ENCODE measurements around the gene KRTAP19-8. TPM values are rescaled to one million over a fixed set of nuclear protein-coding genes. Genes with fewer than 3 reads are reported as not detected.

KRTAP19-8 gene
- total RNA-seq, 6 experiments from 2014 or later, result not detected

GRCh38 chr21:31041295-31042079 is 3.2 kb upstream of the KRTAP19-8 start:
- no peak for DNase-seq
- Histone ChIP-seq H3K36me3 (no peaks in the 10 kb centered on the region), H3K27ac (no peak overlapping the region), H3K27me3 (no peaks in the 10 kb centered on the region), H3K9me3 (no peaks in the 10 kb centered on the region), H3K4me1 (no peaks in the 10 kb centered on the region), H3K4me3 (no peak overlapping the region)
- no peak for TF ChIP-seq POLR2A (IDR thresholded peaks at IDR 0.05)
- TF ChIP-seq, protein P1, sequence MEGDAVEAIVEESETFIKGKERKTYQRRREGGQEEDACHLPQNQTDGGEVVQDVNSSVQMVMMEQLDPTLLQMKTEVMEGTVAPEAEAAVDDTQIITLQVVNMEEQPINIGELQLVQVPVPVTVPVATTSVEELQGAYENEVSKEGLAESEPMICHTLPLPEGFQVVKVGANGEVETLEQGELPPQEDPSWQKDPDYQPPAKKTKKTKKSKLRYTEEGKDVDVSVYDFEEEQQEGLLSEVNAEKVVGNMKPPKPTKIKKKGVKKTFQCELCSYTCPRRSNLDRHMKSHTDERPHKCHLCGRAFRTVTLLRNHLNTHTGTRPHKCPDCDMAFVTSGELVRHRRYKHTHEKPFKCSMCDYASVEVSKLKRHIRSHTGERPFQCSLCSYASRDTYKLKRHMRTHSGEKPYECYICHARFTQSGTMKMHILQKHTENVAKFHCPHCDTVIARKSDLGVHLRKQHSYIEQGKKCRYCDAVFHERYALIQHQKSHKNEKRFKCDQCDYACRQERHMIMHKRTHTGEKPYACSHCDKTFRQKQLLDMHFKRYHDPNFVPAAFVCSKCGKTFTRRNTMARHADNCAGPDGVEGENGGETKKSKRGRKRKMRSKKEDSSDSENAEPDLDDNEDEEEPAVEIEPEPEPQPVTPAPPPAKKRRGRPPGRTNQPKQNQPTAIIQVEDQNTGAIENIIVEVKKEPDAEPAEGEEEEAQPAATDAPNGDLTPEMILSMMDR (IDR thresholded peaks at IDR 0.05), result no peak
- ATAC-seq, result no peak
- 65% methylated on average over 7 of the region's 11 CpGs for WGBS (ENCODE audit: insufficient coverage, low coverage, low lambda C conversion rate, missing lambda C conversion rate)
- intact Hi-C loops (cut with DNase I), result no loop called here

DNA sequence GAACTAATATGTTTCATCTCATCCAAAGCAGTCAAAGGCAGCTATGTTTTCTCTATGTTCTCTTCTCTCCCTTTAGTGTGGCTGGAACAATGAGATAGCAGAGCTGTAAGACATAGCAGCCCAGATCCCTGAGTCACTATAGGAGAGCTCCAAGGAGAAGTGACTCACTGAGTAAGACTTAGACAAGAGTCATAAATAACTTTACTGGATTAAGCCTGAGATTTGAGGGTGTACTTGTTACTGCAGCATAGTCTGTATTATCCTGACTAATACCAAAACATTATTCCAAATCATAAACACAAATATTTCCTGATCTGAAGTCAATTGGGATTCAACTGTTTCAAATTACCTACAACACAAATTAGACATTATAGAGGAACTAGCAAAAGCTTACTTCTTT is 3.9 kb downstream of the KRTAP19-8 start:
- Histone ChIP-seq H3K4me1 (no peaks in the 10 kb centered on the region), H3K4me3 (no peak overlapping the region), H3K27ac (no peak overlapping the region), H3K27me3 (no peaks in the 10 kb centered on the region), H3K36me3 (no peaks in the 10 kb centered on the region), H3K9me3 (no peaks in the 10 kb centered on the region)
- DNase-seq (no peak), ATAC-seq (no peak)
- intact Hi-C loops (cut with DNase I), result no loop called here
- TF ChIP-seq POLR2A (IDR thresholded peaks at IDR 0.05), result no peak
- TF ChIP-seq, protein P1 (IDR thresholded peaks at IDR 0.05), result no peak

- H3K27ac ChIP-seq, result no peak overlapping the region
- TF ChIP-seq, protein P1 (IDR thresholded peaks at IDR 0.05), result no peak
- TF ChIP-seq POLR2A (IDR thresholded peaks at IDR 0.05), result no peak
- H3K9me3 ChIP-seq, result no peaks in the 10 kb centered on the region
- H3K27me3 ChIP-seq, result no peaks in the 10 kb centered on the region
- H3K4me3 ChIP-seq, result no peak overlapping the region
- no peaks in the 10 kb centered on the region for H3K4me1 ChIP-seq
- ATAC-seq (no peak), DNase-seq (no peak)
- 64% methylated on average over 3 of the region's 3 CpGs for WGBS (ENCODE audit: insufficient coverage, low coverage, low lambda C conversion rate, missing lambda C conversion rate)
- intact Hi-C loops (cut with DNase I), result no loop called here
- no peaks in the 10 kb centered on the region for H3K36me3 ChIP-seq
These were observed 7.7 kb downstream of the KRTAP19-8 start for GRCh38 chr21:31030367-31031106.

GRCh38 chr21:31023680-31024079 is 14.6 kb downstream of the KRTAP19-8 start:
- intact Hi-C loops (cut with DNase I), result no loop called here
- no peak overlapping the region for H3K4me3 ChIP-seq
- no peaks in the 10 kb centered on the region for H3K4me1 ChIP-seq
- ATAC-seq (no peak), DNase-seq (no peak)
- TF ChIP-seq, protein P1 (IDR thresholded peaks at IDR 0.05), result no peak
- TF ChIP-seq POLR2A (IDR thresholded peaks at IDR 0.05), result no peak
- no peaks in the 10 kb centered on the region for H3K9me3 ChIP-seq
- no peaks in the 10 kb centered on the region for H3K27me3 ChIP-seq
- 57% methylated on average over 3 of the region's 3 CpGs for WGBS (ENCODE audit: insufficient coverage, low coverage, low lambda C conversion rate, missing lambda C conversion rate)
- no peak overlapping the region for H3K27ac ChIP-seq
- H3K36me3 ChIP-seq, result no peaks in the 10 kb centered on the region
